Body of pancreas (tissue), 4 donors: ENCODE measurements around the gene LIG4.

Experiments used
- POLR2A ChIP-seq, 3 donors: fragments of 450-650 bp; IDR thresholded peaks; one replicate each; pipeline ENCODE4 v1.6.1; 2016; ENCODE audit warnings: antibody characterized with exemption in 3 of 3, mild to moderate bottlenecking in 2 of 3
- TF ChIP-seq, protein P1 (sequence below), 7 experiments: fragments of 450-650 bp in 4 of 7; fragments of 200-600 bp in 3 of 7; sonication (generic) in 3 of 7; IDR thresholded peaks; one replicate each; pipeline ENCODE4 v1.5.1; 2016 to 2019; ENCODE audit warnings: antibody characterized with exemption in 7 of 7

DNA sequence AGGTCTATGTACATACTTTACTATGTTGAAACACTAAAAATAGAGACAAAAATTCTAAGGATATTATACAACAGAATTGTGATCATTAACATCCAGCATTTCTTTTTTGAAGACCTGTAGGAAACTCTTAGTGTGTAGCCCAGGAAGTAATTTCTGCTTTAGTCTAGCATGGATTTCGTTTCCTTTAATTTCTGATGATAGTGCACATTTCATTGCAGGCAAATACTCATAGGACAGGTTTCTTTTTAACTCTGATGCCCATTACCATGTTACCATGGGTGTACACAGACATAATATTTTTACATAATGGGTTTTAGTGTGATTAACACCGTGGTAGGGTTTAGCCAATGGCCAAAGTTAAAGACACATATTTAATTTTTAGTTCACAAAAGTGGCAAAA, 27.1 kb downstream of the LIG4 start:
- TF ChIP-seq, protein P1, sequence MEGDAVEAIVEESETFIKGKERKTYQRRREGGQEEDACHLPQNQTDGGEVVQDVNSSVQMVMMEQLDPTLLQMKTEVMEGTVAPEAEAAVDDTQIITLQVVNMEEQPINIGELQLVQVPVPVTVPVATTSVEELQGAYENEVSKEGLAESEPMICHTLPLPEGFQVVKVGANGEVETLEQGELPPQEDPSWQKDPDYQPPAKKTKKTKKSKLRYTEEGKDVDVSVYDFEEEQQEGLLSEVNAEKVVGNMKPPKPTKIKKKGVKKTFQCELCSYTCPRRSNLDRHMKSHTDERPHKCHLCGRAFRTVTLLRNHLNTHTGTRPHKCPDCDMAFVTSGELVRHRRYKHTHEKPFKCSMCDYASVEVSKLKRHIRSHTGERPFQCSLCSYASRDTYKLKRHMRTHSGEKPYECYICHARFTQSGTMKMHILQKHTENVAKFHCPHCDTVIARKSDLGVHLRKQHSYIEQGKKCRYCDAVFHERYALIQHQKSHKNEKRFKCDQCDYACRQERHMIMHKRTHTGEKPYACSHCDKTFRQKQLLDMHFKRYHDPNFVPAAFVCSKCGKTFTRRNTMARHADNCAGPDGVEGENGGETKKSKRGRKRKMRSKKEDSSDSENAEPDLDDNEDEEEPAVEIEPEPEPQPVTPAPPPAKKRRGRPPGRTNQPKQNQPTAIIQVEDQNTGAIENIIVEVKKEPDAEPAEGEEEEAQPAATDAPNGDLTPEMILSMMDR (IDR thresholded peaks at IDR 0.05): no peak
- no peak for TF ChIP-seq POLR2A (IDR thresholded peaks at IDR 0.05)
